Astrocyte of the hippocampus (primary cell): ENCODE data around the gene RNF215.
"Not testable (repeated sequence)": the region's sequence is repeated elsewhere in the genome, so short reads cannot be mapped to it uniquely, and the experiment has no call there.

Source experiments
- DNase-seq: peaks from one replicate; pipeline ENCODE4 v3.0.0; 2011; ENCODE audit warnings: low read depth, low spot score

The RNF215 gene

GRCh38 chr22:30421695-30422480, 34.7 kb upstream of the RNF215 start:
- DNase-seq: no peak

- peak; percentile 88 for DNase-seq
These were observed 33.3 kb upstream of the RNF215 start for GRCh38 chr22:30420347-30421125.

DNA sequence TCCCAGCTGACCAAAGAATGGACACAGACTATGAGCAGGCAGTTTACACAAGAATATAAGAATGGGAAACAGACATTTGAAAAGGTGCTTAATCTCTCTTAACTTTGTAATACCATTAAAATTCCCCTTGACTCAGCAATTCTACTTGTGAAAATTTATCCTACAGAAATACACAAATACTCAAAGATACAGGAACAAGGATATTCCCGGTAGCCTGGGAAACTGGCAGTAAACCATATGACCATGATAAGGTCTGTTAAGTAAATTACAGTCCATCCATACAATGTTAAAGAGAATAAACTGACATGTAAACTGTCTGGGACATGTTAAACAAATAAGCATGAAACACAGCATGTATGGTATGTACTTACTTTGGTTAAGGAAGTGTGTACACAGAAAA, 29.6 kb upstream of the RNF215 start:
- DNase-seq: no peak

DNA sequence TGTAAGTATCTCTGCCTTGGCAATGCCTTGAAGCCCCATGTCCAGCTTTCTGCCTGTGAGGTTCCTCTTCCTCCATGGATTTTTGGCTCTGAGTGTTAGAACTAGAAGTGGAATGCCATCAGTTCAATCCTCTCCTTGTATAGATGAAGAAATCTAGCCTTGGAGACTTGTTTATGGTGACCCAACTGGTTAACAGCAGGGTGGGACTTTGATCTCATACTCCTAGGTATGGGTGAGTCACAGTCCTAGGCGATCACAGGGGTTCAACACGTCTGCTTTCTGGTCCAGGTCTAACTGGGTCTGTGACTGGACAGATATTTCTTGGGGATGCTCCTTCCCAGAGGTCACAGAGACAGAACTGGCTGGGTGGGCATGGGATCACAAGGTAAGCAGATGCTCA, 29.2 kb upstream of the RNF215 start:
- no peak for DNase-seq

- no peak for DNase-seq
These were observed 27.4 kb upstream of the RNF215 start for GRCh38 chr22:30414525-30415047.

DNA sequence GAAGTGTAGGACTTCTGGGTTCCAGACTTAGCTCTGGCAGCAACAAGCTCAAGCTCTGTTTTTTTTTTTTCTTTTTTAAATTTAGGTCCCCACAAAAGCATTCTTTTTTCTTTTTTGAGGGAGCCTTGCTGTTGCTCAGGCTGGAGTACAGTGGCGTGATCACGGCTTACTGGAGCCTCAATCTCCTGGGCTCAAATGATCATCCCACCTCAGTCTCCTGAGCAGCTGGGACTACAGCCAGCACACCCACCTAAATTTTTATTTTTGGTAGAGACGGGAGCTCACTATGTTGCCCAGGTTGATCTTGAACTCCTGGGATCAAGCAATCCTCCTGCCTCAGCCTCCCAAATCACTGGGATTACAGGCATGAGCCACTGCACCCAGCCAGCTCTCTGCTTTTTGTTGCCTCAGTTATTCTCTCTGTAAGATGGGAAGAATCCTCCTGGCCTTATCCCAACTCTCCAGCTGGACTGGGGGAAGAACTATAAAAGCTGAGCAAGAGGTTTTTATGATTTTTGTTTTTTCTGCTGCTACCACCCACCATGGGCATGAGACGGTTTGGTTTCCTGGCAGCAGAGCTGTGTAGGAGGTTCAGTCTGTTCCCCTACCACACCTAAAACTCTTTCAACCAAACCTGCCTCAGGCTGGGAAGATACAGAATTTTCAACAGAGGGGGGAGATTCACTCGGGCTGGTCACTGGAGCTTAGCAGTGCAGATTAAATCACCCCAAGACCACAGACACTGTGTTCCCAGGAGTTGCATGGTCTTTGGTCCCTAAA, 26.7 kb upstream of the RNF215 start:
- no peak for DNase-seq

DNA sequence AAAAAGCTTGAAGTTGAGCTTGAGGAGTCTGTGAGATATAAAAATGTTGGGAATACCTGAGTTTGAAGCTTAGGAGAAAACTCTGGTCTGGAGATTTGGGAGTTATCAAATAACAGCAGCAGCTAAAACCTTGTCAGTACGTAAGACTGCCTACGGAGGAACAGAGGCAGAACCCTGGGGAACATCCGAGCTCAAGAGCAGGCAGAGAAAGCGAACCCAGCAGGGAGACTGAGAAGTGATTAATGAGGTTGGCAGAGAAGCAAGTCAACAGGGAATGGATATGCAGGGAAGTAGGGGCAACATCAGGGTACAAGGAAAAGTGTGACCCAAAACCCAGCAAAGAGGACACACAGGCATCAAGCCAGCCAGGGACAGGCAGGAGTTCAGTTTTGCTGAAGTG, 25.8 kb upstream of the RNF215 start:
- no peak for DNase-seq

GRCh38 chr22:30411780-30412179, 24.6 kb upstream of the RNF215 start:
- DNase-seq: no peak

DNA sequence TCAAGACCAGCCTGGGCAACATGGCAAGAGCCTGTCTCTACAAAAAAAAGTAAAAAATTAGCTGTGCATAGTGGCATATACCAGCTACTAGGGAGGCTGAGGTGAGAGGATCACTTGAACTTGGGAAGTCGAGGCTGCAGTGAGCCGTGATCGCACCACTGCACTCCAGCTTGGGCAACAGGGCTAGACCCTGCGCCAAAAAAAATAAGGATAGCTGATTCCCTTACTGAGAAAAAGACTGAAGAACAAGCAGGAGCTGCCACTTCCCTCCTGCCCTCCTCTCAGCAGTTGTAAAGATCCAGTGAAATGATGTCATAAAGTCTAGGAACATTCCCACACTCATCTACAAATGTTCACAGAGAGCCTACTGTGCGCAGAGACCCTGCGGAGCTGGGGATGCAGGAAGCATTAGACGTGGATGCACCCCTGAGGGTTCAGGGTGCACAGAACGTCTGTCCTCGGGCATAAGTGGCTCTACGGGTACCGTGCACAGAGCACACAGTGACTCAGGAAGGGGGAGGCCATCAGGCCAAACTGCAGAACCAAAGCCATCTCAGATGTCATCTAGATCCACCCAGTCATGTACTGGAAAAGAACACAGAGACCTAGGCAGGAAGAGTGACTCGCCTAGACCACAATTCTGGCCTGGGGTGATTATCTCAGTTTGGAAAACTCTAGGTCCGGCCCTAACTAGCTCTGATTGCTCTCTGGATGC, 21.3 kb upstream of the RNF215 start:
- DNase-seq: no peak

DNA sequence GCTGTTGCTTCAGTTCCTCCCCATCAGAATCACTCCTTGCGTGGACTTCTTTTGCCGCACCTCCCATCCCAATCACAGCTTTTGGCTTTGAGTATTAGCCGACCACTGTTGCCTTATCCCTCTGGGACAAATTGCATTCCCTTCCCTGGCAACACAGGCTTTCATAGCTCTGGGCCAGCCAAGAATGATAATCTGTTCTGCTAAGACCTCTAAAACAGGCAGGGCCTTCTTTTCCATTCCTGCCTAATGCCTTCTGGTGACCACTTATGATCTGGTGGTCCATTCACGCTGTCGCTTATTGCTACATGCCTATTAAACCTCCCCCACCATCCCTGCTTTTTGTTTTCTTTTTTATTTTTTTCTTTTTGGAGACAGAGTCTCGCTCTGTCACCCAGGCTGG, 19.2 kb upstream of the RNF215 start:
- no peak for DNase-seq

DNA sequence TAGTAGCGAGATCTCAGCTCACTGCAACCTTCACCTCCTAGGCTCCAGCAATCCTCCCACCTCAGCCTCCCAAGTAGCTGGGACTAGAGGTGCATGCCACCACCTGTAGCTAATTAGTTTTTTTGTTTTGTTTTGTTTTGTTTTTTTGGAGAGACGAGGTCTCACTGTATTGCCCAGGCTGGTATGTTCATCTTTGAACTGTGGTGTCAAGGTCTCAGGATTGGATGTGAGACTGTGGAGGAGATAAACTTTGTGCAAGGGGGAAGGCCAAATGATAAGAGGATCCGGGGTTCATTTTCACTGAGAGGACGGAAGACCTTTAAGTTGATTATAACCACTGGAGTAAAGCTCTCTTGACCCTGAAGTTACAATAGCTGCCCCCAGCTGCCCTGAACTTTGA, 18.5 kb upstream of the RNF215 start:
- DNase-seq: no peak

DNA sequence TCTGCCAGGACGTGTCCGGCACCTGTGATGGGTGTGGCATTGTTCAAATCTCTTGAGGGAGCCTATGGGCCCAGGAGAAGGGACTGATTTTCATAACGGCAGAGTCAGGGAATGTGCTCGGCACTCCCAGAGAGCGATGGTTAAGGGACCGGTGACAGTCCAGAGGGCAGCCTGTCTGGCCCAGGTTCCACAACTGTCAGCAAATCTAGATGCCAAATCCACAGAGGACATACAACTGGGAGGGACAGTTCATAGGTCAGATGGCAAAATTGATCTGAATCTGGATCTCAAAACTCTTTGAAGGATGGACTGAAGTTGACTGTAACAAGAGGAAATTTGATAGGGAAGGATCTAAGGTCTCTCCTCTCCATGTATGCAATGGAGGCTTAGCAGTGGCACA, 17.1 kb upstream of the RNF215 start:
- DNase-seq: no peak

GRCh38 chr22:30402766-30403104, 15.5 kb upstream of the RNF215 start:
- DNase-seq: not testable (repeated sequence)

DNA sequence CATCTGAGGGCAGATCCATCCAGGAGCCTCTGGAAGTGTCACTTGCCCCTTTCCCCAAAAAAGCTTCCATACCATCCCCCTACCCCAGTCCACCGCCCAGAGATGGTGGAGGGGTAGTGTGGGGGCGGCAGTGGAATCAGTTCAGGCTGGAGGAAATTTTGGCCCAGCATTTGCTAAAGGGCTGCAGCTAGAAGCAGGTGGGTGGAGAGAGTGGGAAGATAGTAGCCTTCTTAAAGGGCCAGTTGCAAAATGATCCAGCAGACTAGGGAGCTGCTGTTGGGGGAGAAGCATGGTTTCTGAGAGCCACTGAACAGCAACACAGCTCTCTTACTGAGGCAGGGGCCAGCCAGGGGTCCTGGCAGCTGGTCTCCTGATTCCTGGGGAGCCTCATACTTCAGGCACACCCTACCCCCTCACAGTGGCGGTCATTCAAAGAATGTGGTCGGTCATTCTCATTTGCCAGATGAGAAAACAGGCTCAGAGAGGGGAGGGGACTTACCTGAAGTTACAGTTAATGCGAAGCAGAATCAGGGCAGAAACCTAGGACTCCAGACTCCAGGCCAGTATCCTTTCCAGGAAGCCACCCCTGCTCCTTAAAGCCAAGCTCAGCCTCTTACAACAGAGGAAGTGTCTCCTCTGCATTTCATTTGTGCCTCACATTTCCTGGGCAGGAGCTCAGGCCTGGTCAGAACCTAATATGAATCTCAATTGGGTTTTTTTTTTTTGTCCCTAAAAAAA, 15.0 kb upstream of the RNF215 start:
- DNase-seq: no peak

DNA sequence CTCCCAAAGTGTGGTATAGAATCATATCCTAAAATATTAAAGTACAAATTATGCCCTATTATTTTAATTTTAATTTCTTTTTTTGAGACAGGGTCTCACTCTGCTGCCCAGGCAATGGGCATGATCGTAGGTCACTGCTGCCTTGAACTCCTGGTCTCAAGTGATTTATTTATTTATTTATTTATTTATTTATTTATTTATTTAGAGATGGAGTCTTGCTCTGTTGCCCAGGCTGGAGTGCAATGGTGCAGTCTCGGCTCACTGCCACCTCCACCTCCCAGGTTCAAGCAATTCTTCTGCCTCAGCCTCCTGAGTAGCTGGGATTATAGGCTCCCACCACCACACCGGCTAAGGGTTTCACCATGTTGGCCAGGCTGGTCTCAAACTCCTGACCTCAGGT, 13.8 kb upstream of the RNF215 start:
- not testable (repeated sequence) for DNase-seq

- DNase-seq: no peak
These were observed 12.9 kb upstream of the RNF215 start for GRCh38 chr22:30400159-30400558.

- DNase-seq: no peak
These were observed 12.5 kb upstream of the RNF215 start for GRCh38 chr22:30399718-30400117.

GRCh38 chr22:30398685-30399680, 11.8 kb upstream of the RNF215 start:
- no peak for DNase-seq
